ENCODE data around the gene SIGLECL1. TPM values are rescaled to one million over a fixed set of nuclear protein-coding genes. Genes with fewer than 3 reads are reported as not detected.

SIGLECL1 gene
- polyA plus RNA-seq, 1 donor from 2014 or later: not detected

GRCh38 chr19:51258165-51259160, 7.6 kb downstream of the SIGLECL1 start:
- Histone ChIP-seq H3K27ac (ENCODE audit: low read length) (no peak overlapping the region), H3F3A (ENCODE audit: insufficient read depth, low read length, poor library complexity, severe bottlenecking) (no peaks in the 10 kb centered on the region), H3K4me3 (ENCODE audit: low read length) (no peak overlapping the region), H3K9me3 (ENCODE audit: low read length) (no peaks in the 10 kb centered on the region), H3K9ac (ENCODE audit: low read length) (no peak overlapping the region), H4K20me1 (ENCODE audit: insufficient read depth) (no peaks in the 10 kb centered on the region), H3K79me2 (replicated peaks; ENCODE audit: insufficient read depth, low read length) (no peaks in the 10 kb centered on the region), H2AFZ (ENCODE audit: low read depth, low read length) (no peak overlapping the region), H3K27me3 (ENCODE audit: insufficient read depth, low read depth, low read length) (no peaks in the 10 kb centered on the region), H3K36me3 (ENCODE audit: insufficient read depth, low read length) (no peaks in the 10 kb centered on the region), H3K4me2 (ENCODE audit: low read length) (no peak overlapping the region), H3K9me2 (ENCODE audit: insufficient read depth, low read length) (no peaks in the 10 kb centered on the region)
- TF ChIP-seq EZH2 (IDR thresholded peaks at IDR 0.05; ENCODE audit: borderline replicate concordance, insufficient read depth, low read length, poor library complexity, severe bottlenecking) (no peak), SMC3 (conservative IDR thresholded peaks at IDR 0.05; ENCODE audit: poor library complexity) (no peak), REST (IDR thresholded peaks at IDR 0.05; ENCODE audit: borderline replicate concordance) (no peak), POLR2AphosphoS5 (IDR thresholded peaks at IDR 0.05) (no peak), TAF1 (IDR thresholded peaks at IDR 0.05; ENCODE audit: low read depth) (no peak), EP300 (conservative IDR thresholded peaks at IDR 0.05; ENCODE audit: poor library complexity, severe bottlenecking) (no peak), RAD21 (conservative IDR thresholded peaks at IDR 0.05) (no peak), MXI1 (conservative IDR thresholded peaks at IDR 0.05; ENCODE audit: poor library complexity, severe bottlenecking) (no peak)
- TF ChIP-seq, protein P1, sequence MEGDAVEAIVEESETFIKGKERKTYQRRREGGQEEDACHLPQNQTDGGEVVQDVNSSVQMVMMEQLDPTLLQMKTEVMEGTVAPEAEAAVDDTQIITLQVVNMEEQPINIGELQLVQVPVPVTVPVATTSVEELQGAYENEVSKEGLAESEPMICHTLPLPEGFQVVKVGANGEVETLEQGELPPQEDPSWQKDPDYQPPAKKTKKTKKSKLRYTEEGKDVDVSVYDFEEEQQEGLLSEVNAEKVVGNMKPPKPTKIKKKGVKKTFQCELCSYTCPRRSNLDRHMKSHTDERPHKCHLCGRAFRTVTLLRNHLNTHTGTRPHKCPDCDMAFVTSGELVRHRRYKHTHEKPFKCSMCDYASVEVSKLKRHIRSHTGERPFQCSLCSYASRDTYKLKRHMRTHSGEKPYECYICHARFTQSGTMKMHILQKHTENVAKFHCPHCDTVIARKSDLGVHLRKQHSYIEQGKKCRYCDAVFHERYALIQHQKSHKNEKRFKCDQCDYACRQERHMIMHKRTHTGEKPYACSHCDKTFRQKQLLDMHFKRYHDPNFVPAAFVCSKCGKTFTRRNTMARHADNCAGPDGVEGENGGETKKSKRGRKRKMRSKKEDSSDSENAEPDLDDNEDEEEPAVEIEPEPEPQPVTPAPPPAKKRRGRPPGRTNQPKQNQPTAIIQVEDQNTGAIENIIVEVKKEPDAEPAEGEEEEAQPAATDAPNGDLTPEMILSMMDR (IDR thresholded peaks at IDR 0.05; ENCODE audit: poor library complexity, severe bottlenecking): no peak

GRCh38 chr19:51259348-51260245, 8.7 kb downstream of the SIGLECL1 start:
- Histone ChIP-seq H3K9me3 (ENCODE audit: low read length) (no peaks in the 10 kb centered on the region), H3K9me2 (ENCODE audit: insufficient read depth, low read length) (no peaks in the 10 kb centered on the region), H3K9ac (ENCODE audit: low read length) (no peak overlapping the region), H3K4me3 (ENCODE audit: low read length) (no peak overlapping the region), H3K4me2 (ENCODE audit: low read length) (no peak overlapping the region), H3K27ac (ENCODE audit: low read length) (no peak overlapping the region), H2AFZ (ENCODE audit: low read depth, low read length) (no peak overlapping the region), H4K20me1 (ENCODE audit: insufficient read depth) (no peaks in the 10 kb centered on the region), H3K79me2 (replicated peaks; ENCODE audit: insufficient read depth, low read length) (no peaks in the 10 kb centered on the region), H3K27me3 (ENCODE audit: insufficient read depth, low read depth, low read length) (no peaks in the 10 kb centered on the region), H3K36me3 (ENCODE audit: insufficient read depth, low read length) (no peaks in the 10 kb centered on the region), H3F3A (ENCODE audit: insufficient read depth, low read length, poor library complexity, severe bottlenecking) (no peaks in the 10 kb centered on the region)
- TF ChIP-seq, protein P1 (IDR thresholded peaks at IDR 0.05; ENCODE audit: poor library complexity, severe bottlenecking): peak; percentile 71
- TF ChIP-seq RAD21 (conservative IDR thresholded peaks at IDR 0.05): peak; percentile 62
- no peak for TF ChIP-seq TAF1 (IDR thresholded peaks at IDR 0.05; ENCODE audit: low read depth)
- peak; percentile 51 for TF ChIP-seq SMC3 (conservative IDR thresholded peaks at IDR 0.05; ENCODE audit: poor library complexity)
- TF ChIP-seq POLR2AphosphoS5 (IDR thresholded peaks at IDR 0.05): no peak

Data from neural cell (in vitro differentiated cells).